SK-N-MC (cell line): Measurements from ENCODE around the gene KDM3B.
"Not testable (repeated sequence)": the region's sequence is repeated elsewhere in the genome, so short reads cannot be mapped to it uniquely, and the experiment has no call there.

ENCODE experiments used
- DNase-seq: peaks from one replicate; pipeline ENCODE4 v3.0.0-alpha.2; 2011; ENCODE audit warnings: low read depth, low spot score
- H3K27ac ChIP-seq: fragments of 200-600 bp; sonication (generic); 2 replicates; pipeline ENCODE4 v1.5.1; 2016; ENCODE audit warnings: mixed run types
- H3K36me3 ChIP-seq: fragments of 200-600 bp; sonication (generic); 2 replicates; pipeline ENCODE4 v1.6.1; 2017; ENCODE audit warnings: antibody characterized with exemption, low read length, mixed read lengths; ENCODE audit not compliant: insufficient read depth
- H3K4me3 ChIP-seq: fragments of 200-600 bp; sonication (generic); 2 replicates; pipeline ENCODE4 v1.5.1; 2016
- H3K9ac ChIP-seq: fragments of 200-600 bp; sonication (generic); 2 replicates; pipeline ENCODE4 v1.8.0; 2017; ENCODE audit warnings: mixed run types, mixed read lengths; ENCODE audit not compliant: insufficient read length
- H3K9me3 ChIP-seq: fragments of 200-600 bp; sonication (generic); 2 replicates; pipeline ENCODE4 v1.6.1; 2017; ENCODE audit warnings: low read depth, mild to moderate bottlenecking, antibody characterized with exemption, low read length, moderate library complexity, mixed read lengths
- EZH2 ChIP-seq: fragments of 200-600 bp; sonication (generic); IDR thresholded peaks from one replicate; pipeline ENCODE4 v1.6.1; 2017; ENCODE audit warnings: antibody characterized with exemption
- FOXP2 ChIP-seq: optimal IDR thresholded peaks from 2 replicates; pipeline ENCODE3; 2011; ENCODE audit warnings: mild to moderate bottlenecking, moderate library complexity; ENCODE audit not compliant: insufficient read depth; ENCODE audit errors: extremely low read length, control extremely low read depth
- POLR2AphosphoS5 ChIP-seq: IDR thresholded peaks from 2 replicates; pipeline ENCODE4 v1.6.1; 2012; ENCODE audit warnings: mild to moderate bottlenecking, low read depth, low read length, borderline replicate concordance

The KDM3B gene

GRCh38 chr5:138352071-138352721 lies at the start of gene KDM3B:
KDM3B (plus strand) TSS chr5:138352685; CDS start chr5:138352796, 111 bp downstream.
- Histone ChIP-seq H3K9ac (peak within 1 kb of the TSS; percentile 91), H3K4me3 (peak within 1 kb of the TSS; percentile 87), H3K36me3 (peaks cover 35% of the 10 kb centered on the region), H3K9me3 (peaks cover 7% of the 10 kb centered on the region; the same call in 1 of the 2 replicates), H3K27ac (peak within 1 kb of the TSS; percentile 65)
- DNase-seq, result no peak
- TF ChIP-seq POLR2AphosphoS5 (peak; percentile 48; the same call in 1 of the 2 replicates), EZH2 (no peak), FOXP2 (no peak)

GRCh38 chr5:138303372-138303771 lies 49.1 kb upstream of the KDM3B start:
- H3K27ac ChIP-seq, result no peak overlapping the region
- DNase-seq, result no peak
- no peaks in the 10 kb centered on the region for H3K9me3 ChIP-seq
- H3K36me3 ChIP-seq, result peaks cover 7% of the 10 kb centered on the region
- TF ChIP-seq EZH2, result no peak
- TF ChIP-seq POLR2AphosphoS5, result no peak
- no peak for TF ChIP-seq FOXP2
- no peak overlapping the region for H3K4me3 ChIP-seq
- H3K9ac ChIP-seq, result no peak overlapping the region

- H3K36me3 ChIP-seq, result no peaks in the 10 kb centered on the region
- no peak overlapping the region for H3K4me3 ChIP-seq
- no peak overlapping the region for H3K27ac ChIP-seq
- TF ChIP-seq FOXP2 (no peak), POLR2AphosphoS5 (no peak), EZH2 (no peak)
- no peak for DNase-seq
- no peaks in the 10 kb centered on the region for H3K9me3 ChIP-seq
- no peak overlapping the region for H3K9ac ChIP-seq
Measured at GRCh38 chr5:138305797-138306196, 46.7 kb upstream of the KDM3B start.

GRCh38 chr5:138315751-138316278 lies 36.7 kb upstream of the KDM3B start:
- DNase-seq, result no peak
- Histone ChIP-seq H3K36me3 (peaks cover 9% of the 10 kb centered on the region; the same call in 1 of the 2 replicates), H3K27ac (no peak overlapping the region), H3K9ac (no peak overlapping the region), H3K9me3 (no peaks in the 10 kb centered on the region), H3K4me3 (no peak overlapping the region)
- TF ChIP-seq EZH2, result no peak
- no peak for TF ChIP-seq FOXP2
- no peak for TF ChIP-seq POLR2AphosphoS5

GRCh38 chr5:138316355-138316754 lies 36.1 kb upstream of the KDM3B start:
- peaks cover 9% of the 10 kb centered on the region; the same call in 1 of the 2 replicates for H3K36me3 ChIP-seq
- H3K27ac ChIP-seq, result no peak overlapping the region
- no peak overlapping the region for H3K9ac ChIP-seq
- H3K4me3 ChIP-seq, result no peak overlapping the region
- DNase-seq, result no peak
- H3K9me3 ChIP-seq, result no peaks in the 10 kb centered on the region
- TF ChIP-seq POLR2AphosphoS5 (no peak), FOXP2 (no peak), EZH2 (no peak)

- H3K9me3 ChIP-seq, H3K36me3 ChIP-seq, H3K4me3 ChIP-seq, DNase-seq, H3K9ac ChIP-seq, H3K27ac ChIP-seq: not testable (repeated sequence)
Measured at GRCh38 chr5:138318211-138318610, 34.3 kb upstream of the KDM3B start.

- peak overlapping the region; percentile 94 for H3K9ac ChIP-seq
- H3K9me3 ChIP-seq, result no peaks in the 10 kb centered on the region
- H3K36me3 ChIP-seq, result peaks cover 7% of the 10 kb centered on the region
- peak overlapping the region; percentile 91 for H3K4me3 ChIP-seq
- DNase-seq, result no peak
- peak overlapping the region; percentile 39; the same call in 1 of the 2 replicates for H3K27ac ChIP-seq
- no peak for TF ChIP-seq POLR2AphosphoS5
- TF ChIP-seq EZH2, result no peak
- no peak for TF ChIP-seq FOXP2
Measured at GRCh38 chr5:138330813-138331448, 21.6 kb upstream of the KDM3B start.

GRCh38 chr5:138331449-138332368 lies 20.8 kb upstream of the KDM3B start, which contains the start of gene CDC25C:
CDC25C (minus strand) TSS chr5:138331804; CDS start chr5:138331180, 624 bp downstream.
- no peaks in the 10 kb centered on the region for H3K9me3 ChIP-seq
- peak within 1 kb of the TSS; percentile 91 for H3K4me3 ChIP-seq
- TF ChIP-seq FOXP2, result no peak
- TF ChIP-seq POLR2AphosphoS5, result peak; percentile 77
- peak within 1 kb of the TSS; percentile 39; the same call in 1 of the 2 replicates for H3K27ac ChIP-seq
- H3K36me3 ChIP-seq, result peaks cover 7% of the 10 kb centered on the region; the same call in 1 of the 2 replicates
- peak within 1 kb of the TSS; percentile 94 for H3K9ac ChIP-seq
- DNase-seq, result peak; percentile 93
